HG03103 (cell line): ENCODE measurements around the gene NFAM1.

Source experiments
- ATAC-seq: cut with Tn5 transposase; IDR thresholded peaks from one replicate; pipeline ENCODE4 v1.9.1; 2021; ENCODE audit warnings: low read depth; ENCODE audit not compliant: unreplicated experiment

NFAM1 gene

GRCh38 chr22:42365111-42365865 lies 66.9 kb downstream of the NFAM1 start:
- ATAC-seq = no peak

- ATAC-seq = no peak
Measured at GRCh38 chr22:42364604-42365110, 67.5 kb downstream of the NFAM1 start.

- no peak for ATAC-seq
Measured at GRCh38 chr22:42363892-42364291, 68.3 kb downstream of the NFAM1 start.

DNA sequence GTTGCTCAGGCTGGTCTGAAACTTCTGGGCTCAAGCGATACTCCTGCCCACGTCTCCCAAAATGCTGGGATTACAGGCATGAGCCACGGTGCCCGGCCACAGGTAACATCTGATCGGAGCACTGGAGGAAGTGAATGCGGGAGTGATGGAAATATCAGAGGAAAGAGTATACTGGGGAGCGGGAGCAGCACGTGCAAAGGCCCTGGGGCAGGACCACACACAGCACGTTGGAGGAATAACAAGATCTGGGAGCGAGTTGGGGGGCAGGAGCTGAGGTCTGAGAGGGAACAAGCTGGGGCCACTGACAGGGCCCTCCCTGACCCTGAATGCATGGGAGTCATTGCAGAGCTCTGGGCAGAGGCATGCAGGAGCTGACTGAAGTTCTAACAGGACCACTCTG lies 70.7 kb downstream of the NFAM1 start:
- ATAC-seq = no peak

- no peak for ATAC-seq
Measured at GRCh38 chr22:42360348-42360747, 71.9 kb downstream of the NFAM1 start.

GRCh38 chr22:42358643-42359558 lies 73.3 kb downstream of the NFAM1 start:
- ATAC-seq = no peak

GRCh38 chr22:42357634-42358296 lies 74.4 kb downstream of the NFAM1 start:
- no peak for ATAC-seq

- ATAC-seq = no peak
Measured at GRCh38 chr22:42357221-42357620, 75.0 kb downstream of the NFAM1 start.

- no peak for ATAC-seq
Measured at GRCh38 chr22:42356533-42356932, 75.7 kb downstream of the NFAM1 start.

GRCh38 chr22:42353883-42354727 lies 78.1 kb downstream of the NFAM1 start:
- ATAC-seq = no peak

- ATAC-seq = no peak
Measured at GRCh38 chr22:42350373-42350772, 81.8 kb downstream of the NFAM1 start.

DNA sequence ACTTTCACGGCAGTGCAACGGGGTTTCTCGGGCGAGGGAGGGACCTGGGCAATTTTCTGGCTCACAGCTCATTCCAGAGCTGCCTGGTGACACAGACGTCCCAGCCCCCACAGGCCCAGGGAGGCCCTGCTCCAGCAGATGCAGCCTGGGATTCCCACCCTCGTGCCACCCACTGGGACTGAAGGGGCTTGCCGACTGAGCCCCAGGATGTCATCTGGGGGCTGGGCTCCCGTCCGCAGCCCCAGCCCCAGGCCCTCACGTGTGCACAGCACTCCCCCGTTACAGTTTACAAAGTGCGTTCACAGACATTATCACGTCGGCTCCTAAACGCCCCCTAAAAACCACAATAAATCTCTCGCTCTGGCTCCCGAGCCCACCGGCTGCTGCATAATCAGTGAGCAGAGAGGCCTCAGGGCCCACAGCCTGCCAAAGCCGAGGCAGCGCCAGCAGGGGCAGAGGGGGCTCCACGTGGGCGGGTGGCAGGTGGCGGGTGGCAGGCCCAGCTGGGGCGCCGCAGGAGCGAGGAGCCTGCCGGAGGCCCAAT lies 84.8 kb downstream of the NFAM1 start:
- ATAC-seq = no peak

- ATAC-seq = no peak
Measured at GRCh38 chr22:42346722-42347121, 85.5 kb downstream of the NFAM1 start.

DNA sequence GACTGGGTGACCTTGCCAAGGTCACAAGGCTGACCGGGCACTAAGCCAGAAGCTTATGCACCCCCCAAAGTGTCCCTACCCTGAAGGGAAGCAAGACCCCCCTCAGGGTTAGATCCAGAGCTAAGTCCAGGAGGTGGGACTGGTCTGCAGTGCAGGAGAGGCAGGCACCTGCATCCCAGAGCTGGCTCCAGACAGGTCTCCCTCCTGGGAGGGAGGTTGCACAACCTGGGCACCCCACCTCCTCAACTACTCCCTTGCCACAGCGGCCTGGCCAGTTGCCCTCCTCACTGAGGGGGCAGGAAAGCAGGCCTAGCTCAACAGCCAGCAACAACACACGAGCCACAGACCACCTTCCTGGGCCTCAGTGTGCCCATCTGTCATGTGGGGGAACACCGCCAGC lies 86.7 kb downstream of the NFAM1 start:
- no peak for ATAC-seq

- no peak for ATAC-seq
Measured at GRCh38 chr22:42344361-42344905, 87.8 kb downstream of the NFAM1 start.

DNA sequence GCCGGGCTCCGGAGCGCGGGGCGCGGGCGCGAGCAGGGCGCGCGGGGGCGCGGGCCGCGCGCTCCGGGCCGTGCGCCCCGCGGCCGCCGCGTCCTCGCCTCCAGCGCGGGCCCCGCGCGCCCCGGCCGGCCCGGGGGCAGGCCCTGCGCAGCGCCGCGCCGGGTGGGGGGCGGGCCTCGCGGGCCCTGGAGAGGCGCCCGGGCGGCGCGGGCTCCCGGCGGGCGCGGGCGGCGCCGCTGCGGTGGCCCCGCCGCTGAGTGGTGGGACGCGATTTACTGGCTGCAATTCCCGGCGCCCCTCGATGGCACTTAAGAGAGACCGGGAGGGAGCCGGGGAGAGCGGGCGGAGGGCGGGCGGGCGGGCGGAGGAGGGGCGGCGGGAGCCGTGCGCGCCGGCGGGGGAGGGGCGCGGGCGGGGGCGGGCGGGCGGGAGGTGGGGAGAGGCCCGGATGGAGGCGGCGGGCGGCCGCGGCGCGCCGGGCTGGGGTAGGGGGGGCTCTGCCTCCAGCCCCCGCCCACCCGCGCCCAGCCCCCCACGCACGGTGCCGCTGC lies 88.6 kb downstream of the NFAM1 start:
- no peak for ATAC-seq

GRCh38 chr22:42343121-42343454 lies 89.1 kb downstream of the NFAM1 start:
- no peak for ATAC-seq

GRCh38 chr22:42342426-42343120 lies 89.6 kb downstream of the NFAM1 start:
- ATAC-seq = no peak

GRCh38 chr22:42341779-42342178 lies 90.4 kb downstream of the NFAM1 start:
- ATAC-seq = no peak
